GM18867 (cell line): ENCODE measurements around the gene LSG1.

ENCODE experiments used
- ATAC-seq: cut with Tn5 transposase; IDR thresholded peaks from one replicate; pipeline ENCODE4 v1.9.1; 2021; ENCODE audit warnings: mild to moderate bottlenecking, moderate library complexity; ENCODE audit not compliant: unreplicated experiment

The LSG1 gene

GRCh38 chr3:194687638-194688199, 15.7 kb upstream of the LSG1 start:
- peak; percentile 40 for ATAC-seq

- ATAC-seq = no peak
These were observed 15.0 kb upstream of the LSG1 start for GRCh38 chr3:194686816-194687637.

DNA sequence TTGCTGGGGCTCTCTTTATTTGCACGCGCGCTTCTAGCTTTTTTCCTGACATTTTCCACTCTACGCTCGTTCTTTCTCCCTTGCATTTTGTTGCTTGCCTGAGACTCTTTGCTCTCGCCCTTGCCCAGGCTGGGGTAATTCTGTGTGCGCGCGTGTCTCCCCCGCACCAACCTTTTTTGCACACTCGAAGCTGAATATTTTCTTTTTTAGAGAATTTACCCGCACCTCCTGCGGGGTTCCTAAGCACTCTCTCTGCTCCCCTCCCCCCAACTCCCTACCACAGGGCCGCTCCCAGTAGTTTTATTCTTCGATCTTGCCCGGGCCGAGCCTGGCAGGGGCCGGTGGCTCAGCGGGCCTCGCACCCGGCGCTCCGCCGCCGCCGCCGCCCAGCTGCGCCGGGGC, 14.4 kb upstream of the LSG1 start:
- ATAC-seq = no peak

GRCh38 chr3:194685718-194686413, 13.9 kb upstream of the LSG1 start, which contains the start of gene FAM43A:
TSS of gene FAM43A (plus strand) at chr3:194685883. CDS start at chr3:194686827, 944 bp downstream.
- ATAC-seq = peak; percentile 33

- ATAC-seq = no peak
These were observed 13.2 kb upstream of the LSG1 start for GRCh38 chr3:194685065-194685717.

- no peak for ATAC-seq
These were observed 11.4 kb upstream of the LSG1 start for GRCh38 chr3:194683380-194683779.

DNA sequence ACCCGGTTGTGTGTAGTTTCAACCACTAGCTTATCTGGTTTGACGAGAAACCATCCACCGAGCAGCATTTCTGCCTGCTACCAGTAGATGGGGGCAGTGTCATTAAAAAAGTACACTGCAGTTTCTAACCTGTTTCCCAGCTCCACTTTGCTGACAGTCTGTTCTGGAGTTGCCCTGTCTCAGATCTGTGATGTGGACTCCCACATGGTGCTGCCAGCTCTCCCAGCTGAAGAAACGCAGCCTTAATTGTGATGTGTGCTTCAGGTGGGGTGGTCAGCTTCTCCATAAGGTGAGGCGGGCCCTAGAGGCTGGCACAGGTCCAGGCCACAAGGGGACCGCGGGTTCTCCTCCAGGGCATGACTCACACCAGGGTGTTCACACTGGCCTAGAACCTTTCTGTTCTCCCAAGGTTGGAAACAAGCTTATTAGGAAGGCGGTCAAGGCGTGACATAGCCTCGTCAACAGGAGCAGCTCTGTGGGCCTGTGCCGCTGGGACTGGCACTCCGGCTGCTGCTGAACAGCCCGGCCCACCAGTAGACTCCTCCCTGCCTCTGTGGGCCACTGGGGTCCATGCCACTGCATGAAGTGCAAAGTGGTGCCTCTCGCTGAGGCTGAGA, 10.8 kb upstream of the LSG1 start:
- peak; percentile 63 for ATAC-seq

- ATAC-seq = no peak
These were observed 10.2 kb upstream of the LSG1 start for GRCh38 chr3:194682189-194682693.

GRCh38 chr3:194680888-194681615, 9.1 kb upstream of the LSG1 start:
- no peak for ATAC-seq

- ATAC-seq = no peak
These were observed 4.5 kb upstream of the LSG1 start for GRCh38 chr3:194676471-194676870.

DNA sequence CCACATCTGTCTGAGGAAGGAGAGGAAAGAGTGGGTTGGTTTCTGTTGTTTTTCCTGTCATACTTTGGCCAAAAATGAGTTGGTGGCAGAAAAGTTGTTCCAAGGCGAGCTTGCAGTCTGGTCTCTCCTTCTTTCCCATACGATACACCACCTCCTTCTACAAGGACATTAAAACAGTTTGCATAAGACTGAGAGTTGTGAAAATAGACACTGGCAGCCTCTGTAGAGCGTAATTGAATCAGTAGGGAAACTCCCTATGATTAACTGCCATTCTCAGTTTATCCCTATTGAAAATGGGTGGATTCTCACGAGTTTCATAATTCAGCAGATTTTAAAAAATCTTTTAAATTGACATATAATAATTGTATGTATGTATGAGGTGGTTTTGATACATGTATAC, 3.7 kb upstream of the LSG1 start:
- ATAC-seq = no peak

DNA sequence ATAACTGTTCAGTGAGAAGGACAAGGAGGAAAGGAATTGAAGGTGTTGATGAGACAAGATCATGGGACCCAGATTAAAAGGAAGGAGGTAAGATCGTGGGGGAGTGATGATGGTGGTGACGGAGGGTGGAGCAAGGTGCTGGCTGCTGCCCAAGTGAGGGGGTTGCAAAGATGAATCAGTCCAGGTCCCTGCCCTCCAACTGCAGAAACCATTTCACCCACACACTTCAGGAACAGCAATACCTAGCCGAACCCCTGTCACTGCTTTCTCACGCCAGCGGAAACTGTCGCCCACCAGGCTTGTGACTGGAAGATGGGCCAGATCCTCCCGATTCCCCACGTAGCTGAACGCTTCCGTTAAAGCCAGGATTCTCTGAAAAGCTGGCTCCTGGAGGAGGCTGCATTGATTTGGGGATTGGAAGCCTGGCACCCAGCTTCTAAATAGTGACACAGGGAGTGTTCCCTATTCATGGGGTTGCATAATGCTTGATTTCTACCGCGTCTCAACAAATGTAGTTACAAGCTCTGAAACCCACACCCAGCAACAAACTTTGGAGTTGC, 3.2 kb upstream of the LSG1 start:
- ATAC-seq = no peak

DNA sequence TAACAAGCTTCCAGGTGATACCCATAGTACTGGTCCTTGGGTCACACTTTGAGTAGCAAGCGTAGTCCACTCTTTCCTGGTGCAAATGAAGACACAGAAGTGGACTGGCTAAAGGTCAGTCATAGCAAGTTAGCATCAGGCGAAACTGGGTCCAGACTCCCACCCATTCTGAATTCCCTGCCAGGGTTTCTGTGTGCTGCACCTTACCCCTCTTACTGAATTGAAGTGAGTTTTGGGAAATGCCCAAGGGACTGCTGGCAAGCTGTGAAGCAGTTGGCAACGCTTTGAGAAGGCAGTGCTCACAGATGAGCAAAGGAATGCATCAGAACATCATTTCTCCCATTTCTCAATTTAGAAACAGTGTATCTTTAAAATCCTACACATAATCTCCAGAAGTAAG, 1.8 kb upstream of the LSG1 start:
- no peak for ATAC-seq

DNA sequence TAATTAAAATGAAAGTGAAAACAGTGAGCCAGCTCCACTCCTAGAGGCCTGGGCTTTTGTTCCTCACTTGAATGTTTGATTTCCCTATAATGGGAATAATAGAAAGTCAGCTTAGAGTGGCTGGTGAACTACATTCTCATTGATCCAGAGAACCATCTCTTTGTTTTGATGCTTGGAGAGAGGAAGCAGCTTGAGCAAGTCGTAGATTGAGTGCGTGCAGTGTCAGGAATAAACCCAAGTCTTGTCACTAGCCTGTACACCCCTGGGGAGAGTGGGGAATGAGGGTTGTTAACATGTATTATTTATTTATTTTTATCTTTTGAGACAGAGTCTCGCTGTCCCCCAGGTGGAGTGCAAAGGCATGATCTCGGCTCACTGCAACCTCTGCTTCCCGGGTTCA, 885 bp upstream of the LSG1 start:
- ATAC-seq = no peak

GRCh38 chr3:194671511-194671899, 486 bp downstream of the LSG1 start:
- ATAC-seq = peak; percentile 28

- ATAC-seq = no peak
These were observed 4.6 kb downstream of the LSG1 start for GRCh38 chr3:194667363-194667762.

DNA sequence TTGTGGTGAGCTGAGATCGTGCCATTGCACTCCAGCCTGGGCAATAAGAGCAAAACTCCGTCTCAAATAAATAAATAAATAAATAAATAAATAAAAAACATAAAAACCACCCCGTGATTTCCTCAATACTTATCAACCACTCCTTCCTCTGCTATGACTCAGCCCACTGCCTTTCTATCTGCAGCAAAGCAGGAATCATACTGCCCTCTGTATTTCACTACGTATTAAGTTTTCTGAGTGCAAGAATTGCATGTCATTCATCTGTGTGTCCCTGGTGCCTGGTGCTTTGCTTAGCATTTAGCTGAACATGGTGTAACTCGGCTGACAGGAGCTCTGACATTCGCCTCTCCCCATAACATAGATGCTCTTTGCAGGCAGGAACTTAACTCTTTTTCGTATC, 7.1 kb downstream of the LSG1 start:
- no peak for ATAC-seq

DNA sequence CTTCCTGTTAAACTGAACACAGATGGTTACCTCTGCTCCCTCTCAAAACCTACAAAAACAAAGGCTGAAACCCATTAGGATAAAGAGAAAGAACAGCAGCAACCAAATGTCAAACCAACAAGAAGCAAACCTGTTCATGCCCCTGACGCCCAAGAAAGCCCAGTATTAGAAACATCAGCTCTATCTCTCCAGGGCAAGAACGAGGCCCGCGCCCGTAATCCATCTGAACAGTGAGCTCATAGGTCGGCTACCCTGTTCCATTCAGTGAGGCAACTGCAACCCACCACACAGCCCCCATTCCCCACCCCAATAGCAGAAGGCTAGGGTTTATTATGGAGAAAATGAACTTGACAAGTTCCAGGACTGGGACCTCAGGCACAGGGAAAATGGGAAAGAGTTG, 10.0 kb downstream of the LSG1 start:
- no peak for ATAC-seq

DNA sequence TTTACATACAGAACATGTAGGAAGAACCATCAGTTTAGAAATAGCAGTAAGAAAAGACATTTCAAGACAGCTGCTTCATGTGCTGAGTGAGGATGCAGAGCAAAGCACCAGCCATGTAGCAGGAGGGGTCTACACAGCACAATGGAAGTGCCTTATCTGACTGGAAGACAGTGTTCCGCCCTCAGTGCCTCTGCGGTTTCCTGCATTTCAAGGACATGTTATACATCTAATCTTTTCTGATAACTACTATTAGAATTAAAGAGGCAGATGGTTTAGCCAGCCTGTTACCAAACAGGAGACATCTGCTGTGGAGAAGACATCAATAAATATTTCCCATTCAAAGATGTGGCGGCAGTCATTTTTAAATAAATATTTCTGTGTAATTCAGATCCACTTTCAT, 10.6 kb downstream of the LSG1 start:
- no peak for ATAC-seq

DNA sequence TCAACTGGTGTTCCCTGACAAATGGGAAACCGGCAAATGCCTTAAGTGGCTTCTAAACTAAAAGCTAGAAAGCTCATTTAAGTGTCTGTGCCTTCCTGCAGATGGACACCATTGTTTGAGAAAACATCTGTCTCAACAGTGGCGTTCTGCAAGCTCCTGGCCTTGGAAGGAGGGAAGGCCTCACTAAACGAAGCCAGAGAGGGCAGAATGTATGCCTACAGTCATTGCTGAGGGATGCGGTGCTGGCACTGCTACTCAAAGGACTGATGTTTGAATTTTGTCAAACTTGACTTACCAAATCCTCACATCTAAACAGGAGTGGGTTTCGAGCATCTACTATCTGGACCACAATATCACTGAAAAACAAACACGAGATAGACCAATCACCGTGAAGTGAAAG, 12.2 kb downstream of the LSG1 start:
- ATAC-seq = no peak
